Hepatic stellate cell (primary cell): ENCODE results near the gene DOK5.

Source experiments
- DNase-seq: peaks from one replicate; pipeline ENCODE4 v3.0.0; 2011; ENCODE audit warnings: low spot score

The DOK5 gene

DNA sequence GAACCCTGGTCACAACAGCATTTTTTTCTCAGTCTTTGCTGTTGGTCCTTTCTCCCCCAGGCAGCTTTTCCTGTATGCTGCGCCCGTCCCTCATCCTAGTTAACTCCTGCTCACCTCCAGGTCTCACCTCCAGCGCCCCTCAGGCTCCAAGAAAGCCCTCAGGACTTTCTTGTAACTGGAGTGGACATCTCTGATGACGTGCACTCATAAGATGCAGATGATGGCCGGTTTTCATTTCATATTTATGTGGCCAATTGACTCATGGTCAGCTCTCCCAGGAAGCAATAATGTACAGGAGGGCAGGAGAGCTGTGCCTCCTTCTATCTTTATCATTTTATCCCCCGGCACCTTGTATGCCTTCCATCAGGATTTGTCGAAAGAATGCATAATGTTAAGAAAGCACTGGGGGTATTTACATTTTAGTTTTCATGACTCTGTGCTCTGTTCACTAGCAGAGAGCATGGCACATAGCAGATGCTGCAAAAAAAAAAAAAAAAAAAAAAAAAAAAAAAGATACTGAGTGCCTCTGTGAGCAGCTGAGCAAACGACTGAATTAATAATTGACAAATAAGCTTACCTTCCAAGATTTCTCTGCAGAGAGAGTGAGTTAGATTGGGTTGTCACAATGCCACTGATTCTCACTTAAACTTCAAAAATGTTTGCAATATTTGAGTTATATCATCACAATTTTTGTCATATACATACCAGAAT, 170.2 kb downstream of the DOK5 start:
- DNase-seq: no peak

GRCh38 chr20:54646156-54646517, 170.7 kb downstream of the DOK5 start:
- no peak for DNase-seq

GRCh38 chr20:54648421-54649142, 173.2 kb downstream of the DOK5 start:
- no peak for DNase-seq

DNA sequence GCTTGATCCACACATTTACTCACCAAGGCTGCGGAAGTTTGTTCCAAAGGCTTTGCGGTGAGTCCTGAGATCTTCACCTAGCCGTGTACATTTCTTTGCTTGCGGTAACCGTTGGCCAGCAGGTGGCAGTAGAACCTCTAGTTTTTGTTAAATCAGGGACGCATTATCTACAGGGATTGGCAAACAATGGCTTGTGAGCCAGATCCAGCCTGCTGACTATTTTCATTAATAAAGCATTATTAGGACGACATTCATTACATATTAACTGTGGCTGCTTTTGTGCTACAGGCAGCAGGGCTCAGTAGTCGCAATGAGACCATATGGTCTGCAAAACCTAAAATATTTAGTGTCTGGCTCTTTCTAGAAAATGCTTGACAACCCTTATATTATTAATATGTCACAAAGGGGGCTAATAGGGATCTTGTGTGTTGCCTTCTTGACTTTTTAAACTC, 174.1 kb downstream of the DOK5 start:
- peak; percentile 48 for DNase-seq

- no peak for DNase-seq
Observed at GRCh38 chr20:54650052-54650719, 174.8 kb downstream of the DOK5 start.

GRCh38 chr20:54651252-54651651, 175.9 kb downstream of the DOK5 start:
- DNase-seq: no peak

- no peak for DNase-seq
Observed at GRCh38 chr20:54654450-54654849, 179.1 kb downstream of the DOK5 start.

GRCh38 chr20:54657268-54657826, 182.0 kb downstream of the DOK5 start:
- no peak for DNase-seq

DNA sequence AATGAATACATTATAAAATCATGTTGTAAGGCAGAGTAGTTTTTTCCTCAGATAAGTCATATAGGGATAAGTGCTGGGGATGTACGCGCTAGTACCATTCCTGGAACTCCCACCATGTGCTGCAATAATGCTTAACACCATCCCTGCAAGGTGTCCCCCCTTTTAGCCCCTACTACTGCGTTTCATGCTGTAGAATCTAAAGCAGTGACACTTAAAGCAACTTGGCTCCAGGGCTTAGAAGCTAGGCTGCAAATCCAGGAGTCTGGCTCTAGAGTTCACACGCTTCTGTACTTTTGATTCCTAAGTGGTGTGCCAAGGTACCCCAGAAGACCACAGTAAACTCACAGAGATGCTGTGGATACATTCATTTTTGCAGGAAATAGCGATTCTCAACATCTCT, 183.1 kb downstream of the DOK5 start:
- DNase-seq: no peak

DNA sequence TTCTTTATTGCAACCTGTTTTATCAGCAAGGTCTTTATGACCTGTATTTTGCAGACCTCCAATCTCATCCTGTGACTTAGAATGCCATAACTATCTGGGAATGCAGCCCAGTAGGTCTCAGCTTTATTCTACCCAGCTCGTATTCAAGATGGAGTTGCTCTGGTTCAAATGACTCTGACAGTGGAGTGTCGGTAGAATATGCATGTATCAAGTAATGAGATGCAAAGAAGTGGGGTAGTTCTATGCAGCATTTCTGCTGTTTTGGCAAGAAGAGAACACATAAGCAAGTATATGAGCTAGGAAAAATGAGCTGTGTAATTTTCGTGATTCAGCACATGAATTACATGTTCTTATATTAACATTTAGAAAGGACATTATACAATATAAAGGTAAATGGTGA, 185.9 kb downstream of the DOK5 start:
- no peak for DNase-seq

DNA sequence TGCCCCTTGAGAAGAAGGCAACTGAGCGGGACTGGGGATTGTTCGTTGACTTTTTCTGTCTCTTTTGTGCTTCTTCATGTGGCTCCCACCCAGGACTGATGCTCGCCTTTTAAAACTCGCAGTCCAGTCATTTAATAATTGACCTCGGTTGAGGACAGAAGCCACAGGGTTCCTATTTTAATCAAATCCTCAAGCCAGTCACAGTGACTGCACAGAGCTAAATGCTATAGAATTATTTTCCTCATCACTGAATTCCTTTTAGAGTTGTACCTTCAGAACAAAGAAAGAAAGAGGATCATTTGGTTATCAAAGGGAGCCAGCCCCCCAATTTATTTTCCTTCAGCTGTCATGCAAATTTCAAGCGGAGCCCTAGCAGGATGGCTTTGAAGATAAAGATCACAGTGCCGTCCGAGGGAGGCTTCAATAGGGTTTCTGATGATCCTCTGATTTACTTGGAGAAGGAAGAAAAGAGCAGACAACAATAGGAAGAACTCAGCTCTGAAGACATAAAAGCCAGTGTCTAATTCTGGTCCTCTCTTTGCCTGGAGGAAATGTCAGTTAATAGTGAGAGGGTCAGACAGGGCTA, 186.6 kb downstream of the DOK5 start:
- DNase-seq: no peak

DNA sequence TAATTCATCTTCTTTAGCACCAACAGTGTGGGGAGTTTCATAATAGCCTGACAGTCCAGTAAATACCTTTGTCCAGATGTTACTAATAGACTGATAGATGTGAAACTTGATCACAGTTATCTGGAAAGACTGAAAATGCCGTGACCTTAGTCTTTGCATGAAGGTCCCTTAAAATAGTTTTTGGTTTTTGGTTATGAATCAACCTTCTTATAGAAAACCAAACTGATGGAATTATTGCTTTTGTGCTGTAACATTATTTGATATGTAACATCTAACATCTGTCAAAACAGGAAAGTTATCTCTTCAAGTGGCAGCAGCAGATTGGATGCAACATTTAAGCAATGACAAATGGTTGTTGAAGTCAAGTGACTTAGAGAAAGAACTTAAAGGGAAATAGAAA, 190.4 kb downstream of the DOK5 start:
- no peak for DNase-seq

DNA sequence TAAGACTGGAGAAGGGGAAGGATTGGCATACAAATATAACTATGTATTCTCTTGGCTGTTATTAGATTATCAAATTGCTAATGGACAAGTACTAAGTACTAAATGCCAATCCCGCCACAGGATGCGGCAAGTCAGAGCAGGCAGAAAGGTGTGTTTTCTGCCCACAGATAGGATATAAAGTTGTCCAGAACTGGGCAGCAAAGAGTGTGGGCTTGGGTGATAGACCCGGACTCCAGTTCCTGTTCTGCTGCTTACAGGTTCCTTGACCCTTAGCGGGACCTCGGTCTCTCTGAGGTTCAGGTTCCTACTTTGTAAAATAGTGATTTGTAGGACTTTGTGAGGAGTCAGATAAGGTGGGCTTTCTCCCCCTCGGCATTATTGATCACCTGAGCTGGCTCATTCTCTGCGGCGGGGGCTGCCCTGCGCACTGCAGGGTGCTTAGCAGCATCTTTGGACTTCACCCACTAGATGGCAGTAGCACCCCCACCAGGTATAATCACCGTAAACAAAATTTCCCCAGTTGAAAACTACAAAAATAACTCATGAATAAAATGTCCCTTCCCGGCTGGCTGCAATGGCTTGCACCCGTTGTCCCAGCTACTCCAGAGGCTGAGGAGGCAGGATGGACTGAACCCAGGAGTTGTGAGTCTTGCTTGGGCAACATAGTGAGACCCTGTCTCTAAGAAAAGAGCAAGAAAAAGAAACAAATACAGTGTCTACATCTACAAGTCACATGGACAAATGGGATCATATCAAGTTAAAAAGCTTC, 193.1 kb downstream of the DOK5 start:
- no peak for DNase-seq

GRCh38 chr20:54669040-54669363, 193.6 kb downstream of the DOK5 start:
- DNase-seq: no peak

- DNase-seq: no peak
Observed at GRCh38 chr20:54678253-54678652, 202.9 kb downstream of the DOK5 start.

- DNase-seq: no peak
Observed at GRCh38 chr20:54680439-54680838, 205.0 kb downstream of the DOK5 start.

DNA sequence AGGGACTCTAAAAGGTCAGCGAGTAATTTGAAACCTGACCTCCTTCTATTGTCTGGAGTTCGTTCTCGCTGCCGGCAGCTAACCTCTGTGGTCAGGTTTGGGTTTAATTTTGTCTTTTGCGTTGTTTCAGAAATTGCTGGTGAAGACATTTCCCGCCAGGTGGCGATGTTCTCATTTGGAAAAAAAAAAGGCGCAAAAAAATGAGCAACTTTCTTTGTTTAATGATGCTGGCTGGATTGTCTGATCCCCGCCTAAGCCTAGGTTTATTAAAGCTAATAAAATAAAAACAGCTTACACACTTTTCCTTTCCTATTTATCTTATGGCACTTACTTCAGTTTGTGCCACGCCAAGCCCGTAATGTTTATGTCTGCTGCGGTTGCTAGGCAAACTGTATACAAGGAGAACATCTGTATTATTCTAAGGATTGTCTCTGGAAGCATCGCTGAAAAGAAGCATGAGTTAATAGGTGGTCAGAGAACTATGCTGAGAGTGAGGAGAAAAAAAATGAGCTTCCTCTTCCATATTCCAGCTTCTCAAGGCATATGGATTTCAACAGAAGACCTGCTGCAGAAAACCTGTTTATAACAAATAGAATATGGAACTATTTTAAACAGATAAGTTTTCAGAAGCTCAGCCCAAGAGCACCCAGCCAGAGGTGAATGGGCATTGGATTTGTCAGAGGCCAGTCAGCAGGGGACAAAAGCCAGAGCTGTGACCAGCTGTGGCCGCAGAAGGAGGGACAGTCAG, 205.7 kb downstream of the DOK5 start:
- DNase-seq: peak; percentile 6

DNA sequence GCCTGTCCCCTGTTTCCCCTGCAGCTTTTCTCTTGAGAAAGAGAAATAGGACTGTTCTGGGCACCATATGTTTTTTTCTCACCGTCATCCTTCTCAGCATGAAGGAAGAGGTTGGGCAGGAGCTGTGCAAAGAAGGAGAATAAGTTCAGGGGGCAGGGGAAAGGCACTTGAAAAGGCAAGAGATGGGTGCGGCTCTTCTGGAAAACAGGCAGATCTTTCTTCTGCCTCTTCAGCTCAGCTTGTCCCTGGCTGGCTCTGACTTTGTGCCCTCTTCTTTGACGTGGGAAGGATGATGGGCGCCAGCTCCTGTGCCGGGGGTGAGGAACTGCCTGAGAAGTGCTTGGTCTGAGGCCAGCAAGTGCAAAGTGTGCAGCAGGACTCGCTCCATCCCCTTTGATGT, 206.5 kb downstream of the DOK5 start:
- no peak for DNase-seq

- no peak for DNase-seq
Observed at GRCh38 chr20:54688476-54688875, 213.1 kb downstream of the DOK5 start.

DNA sequence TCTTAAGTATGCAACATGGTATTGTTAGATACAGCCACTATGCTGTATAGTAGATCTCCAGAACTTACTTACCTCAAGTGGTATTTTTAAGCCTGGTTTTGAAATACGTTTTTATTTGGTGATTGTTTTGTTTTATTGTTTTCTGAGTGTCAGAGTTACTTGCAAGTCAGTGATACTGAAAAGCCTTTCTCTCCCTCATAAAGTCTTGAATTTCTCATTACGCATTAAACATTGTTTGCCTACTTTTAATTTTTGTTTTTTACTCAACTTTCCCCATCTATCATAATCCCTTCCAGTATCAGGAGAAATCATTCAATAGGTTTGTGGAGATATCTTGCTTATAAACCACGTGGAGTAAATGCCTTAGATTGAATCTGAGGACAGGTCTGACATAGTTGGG, 214.9 kb downstream of the DOK5 start:
- DNase-seq: no peak

GRCh38 chr20:54691327-54691726, 215.9 kb downstream of the DOK5 start:
- no peak for DNase-seq
